Activated naive CD8-positive, alpha-beta T cell treated with anti-CD3 and anti-CD28 coated beads, Interleukin-2, amount 50 U/mL, for 16 hours (primary cell): ENCODE measurements around the gene PHYH.
"Not testable (repeated sequence)": the region's sequence is repeated elsewhere in the genome, so short reads cannot be mapped to it uniquely, and the experiment has no call there.

Experiments
- DNase-seq: peaks from one replicate; pipeline ENCODE4 v3.0.0-alpha.2; 2020; ENCODE audit warnings: low read depth, low spot score

PHYH gene

DNA sequence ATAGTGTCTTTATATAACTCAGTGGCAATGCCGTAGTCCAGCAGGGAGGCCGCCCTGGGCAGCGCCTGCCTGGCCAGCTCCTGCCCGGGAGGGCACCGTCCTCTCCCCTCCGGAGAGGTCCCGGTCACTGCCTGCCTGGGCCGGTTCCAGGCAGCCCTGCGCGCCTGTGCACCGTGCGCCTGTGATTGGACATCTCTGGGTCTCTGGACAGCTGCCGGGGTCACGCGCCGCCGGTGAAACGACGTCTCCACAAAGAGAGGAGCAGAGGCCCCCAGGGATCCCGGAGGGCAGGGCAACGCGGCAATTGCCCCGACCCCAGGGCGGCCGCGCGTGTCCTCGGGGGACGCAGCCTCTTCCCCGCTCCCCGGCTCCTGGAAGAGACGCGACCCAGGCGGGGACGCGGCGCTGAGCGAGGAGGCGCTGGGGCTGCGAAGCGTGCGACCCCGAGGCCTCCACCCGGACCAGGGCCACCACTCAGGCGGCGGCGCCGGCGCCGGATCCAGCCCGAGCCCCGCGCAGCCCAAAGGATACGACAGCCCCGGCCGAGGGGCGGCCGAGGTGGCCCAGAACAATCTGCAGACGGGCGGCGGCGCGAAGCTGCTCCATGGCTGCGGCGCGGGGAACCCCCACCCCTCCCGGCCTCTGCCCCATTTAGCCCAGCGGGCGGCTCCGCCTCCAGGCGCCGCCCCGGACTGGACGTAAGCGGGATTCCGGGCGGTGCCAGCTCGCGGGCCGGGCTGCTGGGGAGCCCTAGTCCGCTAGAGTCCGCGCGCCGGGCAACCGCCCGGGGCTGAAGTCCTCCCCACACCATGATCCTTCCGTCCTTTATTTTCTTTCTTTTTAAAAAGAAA is at the start of gene PHYH:
PHYH (minus strand) TSS at position 628 of the 851 bp plus-strand sequence; CDS start at position 606, 22 bp downstream.
- DNase-seq = peak; percentile 44

DNA sequence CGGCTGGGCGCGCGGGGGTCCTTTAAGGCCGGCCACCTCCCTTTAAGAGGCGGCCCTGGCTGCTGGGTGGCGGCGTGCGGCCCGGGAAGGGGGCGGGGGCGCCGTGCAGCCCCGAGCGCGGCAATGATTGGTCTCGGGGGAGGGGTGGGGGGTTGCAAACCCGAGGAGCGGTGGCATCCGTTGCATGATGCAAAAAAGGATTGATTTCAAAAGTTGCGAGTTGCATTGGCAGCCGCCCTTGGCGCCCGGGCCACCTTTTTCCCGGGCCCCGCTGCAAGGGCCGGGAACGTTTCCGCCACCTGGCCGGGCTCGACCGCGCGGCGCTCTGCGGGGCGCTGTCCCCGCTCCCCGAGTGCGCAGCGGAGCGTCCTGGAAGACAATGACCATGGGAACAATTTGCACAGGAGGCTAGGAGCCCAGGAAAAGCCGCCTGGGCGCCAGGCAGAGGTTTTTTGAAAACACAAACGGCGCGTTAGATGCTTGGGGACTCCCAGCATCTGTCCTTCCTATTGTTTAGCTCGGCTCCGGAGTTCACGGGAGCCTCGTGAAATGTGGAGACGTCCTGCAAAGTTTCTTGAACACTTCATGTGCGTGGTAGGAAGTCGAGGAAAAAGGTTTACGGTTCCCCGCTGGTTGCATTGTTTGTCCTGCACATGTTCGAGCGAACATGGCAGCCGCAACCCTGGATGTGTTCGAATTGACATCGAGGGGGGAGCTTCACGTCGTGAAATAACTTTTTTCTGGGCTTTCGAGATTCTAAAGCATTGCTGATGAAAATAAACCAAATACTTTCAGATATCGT is 48.6 kb upstream of the PHYH start, which contains the start of gene SEPHS1:
SEPHS1 (minus strand) TSS at position 78 of the 802 bp plus-strand sequence. CDS start 3,343 bp downstream, outside the sequence.
- DNase-seq = peak; percentile 79

DNA sequence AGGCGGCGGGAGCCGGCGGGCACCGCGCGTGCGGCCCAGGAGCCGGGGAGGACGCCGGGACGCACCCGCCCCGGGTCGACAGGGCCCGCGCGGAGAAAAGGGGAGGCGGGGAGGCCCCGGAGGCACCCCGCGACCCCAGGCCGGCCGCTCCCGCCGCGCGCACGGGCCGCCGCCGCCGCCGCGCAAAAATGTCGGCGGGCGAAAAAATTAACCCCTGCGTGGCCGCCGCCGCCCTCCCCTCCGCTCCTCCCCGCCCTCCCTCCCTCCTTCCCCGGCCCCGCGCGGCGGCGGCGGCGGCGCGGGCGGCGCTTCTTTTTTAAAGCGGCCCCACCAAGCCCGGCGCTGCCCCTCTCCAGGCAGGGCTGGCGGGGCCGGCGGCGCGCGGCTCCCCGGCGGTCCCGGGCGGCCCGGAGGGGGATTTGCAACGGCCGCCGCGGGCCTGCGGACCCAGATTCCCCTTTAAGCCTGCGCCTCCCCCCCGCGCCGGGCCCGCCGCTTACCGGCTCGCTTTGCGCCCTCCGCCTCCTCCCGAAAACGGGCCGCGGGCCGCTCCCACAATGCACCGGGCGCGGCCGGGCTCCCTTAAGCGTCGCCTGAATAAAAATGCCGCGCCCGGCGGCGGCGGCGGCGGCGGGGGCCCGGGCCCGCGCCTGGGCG is 47.8 kb upstream of the PHYH start:
- peak; percentile 51 for DNase-seq

DNA sequence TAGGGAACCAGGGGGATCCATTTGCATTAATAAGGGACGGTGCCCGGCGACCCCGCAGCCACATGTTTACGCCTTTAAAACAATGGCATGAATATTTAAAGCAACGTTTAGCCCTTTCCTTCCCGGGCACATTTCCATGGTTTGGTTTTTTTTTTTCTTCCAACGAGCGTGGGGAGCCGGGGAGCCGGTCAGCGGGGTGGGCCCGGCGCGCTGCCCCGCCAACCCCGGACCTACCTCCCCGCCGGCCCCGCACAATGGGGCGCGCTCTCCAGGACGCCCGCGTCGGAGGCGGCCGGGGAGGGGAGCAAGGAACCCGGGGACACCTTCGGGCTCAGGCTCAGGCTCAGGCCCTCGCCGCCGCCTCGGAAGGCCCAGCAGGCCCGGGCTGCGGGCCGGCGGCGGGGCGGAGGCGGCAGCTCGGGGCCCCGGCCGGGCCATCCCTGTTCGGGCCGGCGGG is 47.2 kb upstream of the PHYH start:
- no peak for DNase-seq

DNA sequence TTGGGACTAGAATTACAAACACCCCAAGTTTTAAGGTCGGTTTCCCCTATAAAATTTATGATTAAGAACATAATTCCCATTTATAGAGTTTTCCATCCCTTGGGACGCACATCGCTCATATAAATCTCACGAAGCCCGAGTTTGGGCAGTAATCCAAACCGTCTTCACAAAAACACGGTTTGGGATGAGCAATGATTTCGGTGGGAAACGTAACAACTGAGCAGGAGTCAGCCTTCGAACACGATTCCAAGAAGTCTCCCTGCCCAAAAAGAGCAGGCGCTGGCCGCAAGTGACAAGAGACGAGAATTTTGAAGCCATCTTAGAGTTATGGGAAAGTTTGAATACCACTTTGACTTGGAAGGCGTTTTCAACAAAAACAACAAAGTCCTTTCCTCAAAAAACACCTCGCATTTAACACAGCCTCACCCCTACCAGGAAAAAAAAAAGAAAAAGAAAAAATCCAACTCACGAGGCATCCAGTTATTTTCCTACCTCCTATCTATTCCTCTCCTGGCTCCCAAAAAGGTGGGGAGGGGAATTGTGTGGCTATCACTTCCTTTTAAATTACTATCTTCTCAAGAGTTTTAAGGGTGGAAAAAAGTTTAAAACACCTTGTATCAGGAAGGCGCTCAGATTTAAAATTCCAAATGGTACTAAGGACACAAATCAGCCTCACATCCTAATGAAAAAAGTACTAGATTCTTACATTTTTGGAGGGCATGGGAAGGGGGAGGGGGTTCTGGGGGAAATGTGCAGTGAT is 46.6 kb upstream of the PHYH start:
- no peak for DNase-seq

DNA sequence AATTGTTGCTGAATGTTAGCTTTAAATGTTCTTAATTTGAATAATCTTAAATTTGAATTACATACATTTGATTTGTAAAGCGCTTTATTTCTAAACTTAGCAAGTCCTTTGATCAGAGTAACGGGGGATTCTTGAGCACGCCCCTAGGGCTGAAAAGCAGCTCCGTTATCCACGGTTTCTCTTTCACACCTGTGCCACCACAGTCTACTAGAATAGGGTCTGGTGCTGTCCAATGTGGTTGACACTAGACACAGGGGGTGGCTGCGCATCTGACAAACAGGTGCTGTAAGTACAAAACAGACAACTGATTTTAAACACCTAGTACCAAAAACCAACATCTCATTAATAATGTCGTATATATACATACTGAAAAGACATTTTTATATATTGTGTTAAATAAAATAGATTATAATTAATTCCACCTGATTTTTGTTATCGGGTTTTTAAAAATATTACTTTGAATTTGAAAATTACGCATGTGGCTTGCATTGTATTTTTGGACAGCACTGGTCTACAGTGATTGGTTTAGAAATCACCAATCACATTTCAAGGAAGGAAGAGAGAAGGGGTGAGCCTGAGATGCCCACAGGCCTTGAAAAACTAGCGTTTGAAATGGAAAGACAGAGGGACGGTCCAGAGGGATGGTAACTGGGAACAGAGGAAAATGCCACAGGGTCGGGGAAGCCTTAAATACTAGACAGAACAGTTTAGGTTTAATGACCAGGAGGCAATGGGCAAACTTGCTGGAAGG is 40.9 kb upstream of the PHYH start:
- DNase-seq = no peak

DNA sequence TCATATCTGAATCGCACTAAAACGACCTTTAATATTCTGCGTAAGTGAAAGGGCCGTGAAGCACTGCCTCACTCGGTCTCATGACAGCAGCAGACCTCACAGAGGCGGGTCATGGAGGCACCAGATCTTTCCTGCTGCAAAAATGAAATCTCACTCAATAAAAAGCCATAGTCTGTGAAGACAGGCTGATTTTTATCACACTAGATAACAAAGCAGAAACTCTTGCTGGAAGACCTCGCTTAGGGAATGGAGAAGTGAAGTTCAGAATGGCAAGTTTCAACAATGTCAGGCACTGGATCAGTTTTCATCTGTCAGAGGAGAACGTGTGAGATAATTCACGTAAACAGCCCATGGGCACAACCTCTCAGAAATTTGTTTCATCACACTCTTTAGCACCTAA is 40.2 kb upstream of the PHYH start:
- DNase-seq = no peak

DNA sequence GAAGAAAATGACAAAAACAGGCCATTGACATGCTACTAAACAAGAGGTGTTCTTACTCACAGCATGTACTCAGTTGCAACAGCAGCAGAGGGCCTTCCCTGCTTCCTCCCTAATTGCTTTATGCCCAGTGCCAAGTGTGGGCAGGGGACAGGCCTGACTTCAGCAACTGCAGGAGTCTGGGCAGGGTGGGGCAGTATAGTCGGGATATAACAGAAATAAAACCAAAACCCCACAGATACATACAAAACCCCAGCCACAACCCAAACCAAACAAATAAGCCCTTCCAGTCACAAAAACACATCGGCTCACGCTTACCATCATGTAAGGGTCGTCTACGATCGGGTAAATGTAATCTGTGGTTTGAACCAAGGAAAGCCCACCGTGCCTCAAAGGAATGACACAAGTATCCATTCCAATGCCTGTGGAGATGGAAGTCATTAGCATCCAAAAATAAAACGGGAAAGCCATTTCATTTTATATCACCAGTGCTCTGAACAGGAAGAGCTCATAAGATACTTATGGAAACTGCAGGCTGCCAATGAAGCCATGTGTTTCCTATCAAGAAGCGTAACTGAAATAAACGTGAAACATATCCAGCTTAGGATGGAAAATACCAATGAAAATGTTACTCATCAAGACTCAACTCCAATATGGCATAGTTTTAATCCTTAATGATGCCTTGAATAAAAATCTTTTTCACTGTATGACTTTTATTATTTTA is 38.7 kb upstream of the PHYH start:
- no peak for DNase-seq

DNA sequence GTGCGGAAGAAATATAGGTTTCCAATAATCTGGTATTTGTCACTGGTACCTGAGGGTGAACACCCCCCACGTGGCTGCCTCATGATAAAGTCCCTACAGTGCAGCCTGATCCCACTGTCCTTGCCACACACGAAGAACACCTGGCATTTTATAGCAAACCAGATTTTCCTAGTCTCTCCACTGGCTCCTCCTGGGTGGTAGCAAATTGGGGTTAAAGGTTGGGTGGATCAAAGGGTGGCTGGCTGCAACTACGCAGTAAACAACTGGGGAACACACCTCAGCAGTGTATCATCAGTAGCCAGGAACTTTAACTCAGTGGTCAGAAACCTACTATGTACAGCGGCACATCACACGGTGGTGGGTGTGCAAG is 37.9 kb upstream of the PHYH start:
- no peak for DNase-seq

DNA sequence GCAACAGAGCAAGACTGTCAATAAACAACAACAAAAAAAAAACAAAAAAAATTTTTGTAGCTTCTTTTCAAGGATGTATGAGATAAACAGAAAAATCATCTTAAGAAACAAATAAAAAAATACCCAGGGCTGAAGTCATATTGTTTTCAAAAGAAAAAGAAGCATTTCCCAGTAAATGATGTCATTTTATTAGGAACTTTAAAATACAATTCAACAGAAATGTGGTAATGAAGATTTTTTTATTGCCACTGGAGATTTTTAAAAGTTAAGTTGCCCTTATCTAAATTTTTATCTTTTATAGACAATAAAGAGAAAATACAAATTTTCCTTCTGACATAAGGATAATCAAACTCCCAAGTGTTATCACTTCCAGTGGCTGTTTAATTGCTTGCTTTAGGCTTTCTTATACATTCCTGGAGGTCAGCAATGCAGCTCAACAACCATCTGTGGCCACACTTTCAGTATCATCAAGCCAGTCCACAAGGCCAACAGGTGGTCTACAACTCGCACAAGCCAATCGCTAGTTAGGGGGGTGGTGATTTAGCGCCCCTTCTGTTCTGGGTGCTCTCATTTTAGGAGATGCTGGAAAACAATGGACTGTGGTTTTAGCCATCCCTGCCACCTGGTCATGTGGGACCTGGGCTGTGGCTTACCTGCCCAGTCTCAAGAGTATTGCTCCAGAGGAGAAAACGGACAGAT is 37.4 kb upstream of the PHYH start:
- no peak for DNase-seq

DNA sequence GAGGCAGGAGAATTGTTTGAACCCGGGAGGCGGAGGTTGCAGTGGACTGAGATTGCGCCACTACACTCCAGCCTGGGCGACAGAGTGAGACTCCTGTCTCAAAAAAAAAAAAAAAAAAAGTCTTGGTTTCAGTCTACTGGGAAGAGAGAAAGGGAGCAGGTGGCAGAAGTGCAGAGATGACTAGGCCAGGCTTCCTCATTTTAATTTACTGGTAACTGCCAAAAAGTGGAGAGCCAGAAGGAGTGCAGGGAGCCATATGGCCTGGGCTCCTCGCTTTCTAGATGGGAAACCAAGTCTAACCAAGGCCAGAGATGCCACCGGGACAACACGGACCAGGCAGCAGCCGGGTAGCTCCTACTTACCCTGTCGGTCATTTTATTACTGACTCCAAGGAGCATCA is 36.0 kb upstream of the PHYH start:
- DNase-seq = no peak

DNA sequence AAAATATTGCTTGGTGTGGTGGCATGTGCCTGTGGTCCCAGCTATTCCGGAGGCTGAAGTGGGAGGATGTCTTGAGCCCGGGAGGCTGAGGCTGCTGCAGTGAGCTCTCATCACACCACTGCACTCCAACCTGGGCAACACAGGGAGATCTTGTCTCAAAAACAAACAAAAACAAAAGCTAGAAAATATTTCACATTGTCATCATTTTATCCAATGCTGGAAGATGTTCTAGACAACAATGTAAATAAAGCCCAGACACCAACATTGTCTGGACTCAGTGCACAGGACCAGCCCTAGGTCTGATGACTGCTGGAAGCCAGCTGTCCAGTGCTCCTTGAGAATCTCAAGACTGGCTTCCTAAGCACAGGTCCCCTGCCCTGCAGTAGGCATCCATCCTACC is 34.7 kb upstream of the PHYH start:
- DNase-seq = no peak

DNA sequence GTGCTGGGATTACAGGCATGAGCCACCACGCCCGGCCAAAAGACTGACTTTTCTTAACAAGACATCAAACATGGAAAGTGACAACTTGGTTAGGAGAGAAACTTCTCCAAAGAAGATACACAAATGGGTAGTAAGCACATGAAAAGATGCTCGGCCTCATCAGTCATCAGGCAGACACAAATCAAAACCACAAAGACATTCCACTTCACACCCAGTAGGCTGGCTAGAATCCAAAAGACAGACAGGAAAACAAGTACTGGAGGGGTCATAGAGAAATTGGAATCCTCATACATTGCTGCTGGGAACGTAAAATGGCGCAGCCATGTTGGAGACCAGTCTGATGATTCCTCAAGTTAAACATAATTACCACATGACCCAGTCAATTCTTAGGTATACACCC is 31.8 kb upstream of the PHYH start:
- no peak for DNase-seq

DNA sequence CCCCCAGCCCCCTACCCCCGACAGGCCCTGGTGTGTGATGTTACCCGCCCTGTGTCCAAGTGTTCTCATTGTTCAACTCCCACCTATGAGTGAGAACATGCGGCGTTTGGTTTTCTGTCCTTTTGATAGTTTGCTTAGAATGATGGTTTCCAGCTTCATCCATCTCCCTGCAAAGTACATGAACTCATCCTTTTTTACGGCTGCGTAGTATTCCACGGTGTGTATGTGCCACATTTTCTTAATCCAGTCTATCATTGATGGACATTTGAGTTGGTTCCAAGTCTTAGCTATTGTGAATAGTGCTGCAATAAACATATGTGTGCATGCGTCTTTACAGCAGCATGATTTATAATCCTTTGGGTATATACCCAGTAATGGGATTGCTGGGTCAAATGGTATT is 31.1 kb upstream of the PHYH start:
- not testable (repeated sequence) for DNase-seq

DNA sequence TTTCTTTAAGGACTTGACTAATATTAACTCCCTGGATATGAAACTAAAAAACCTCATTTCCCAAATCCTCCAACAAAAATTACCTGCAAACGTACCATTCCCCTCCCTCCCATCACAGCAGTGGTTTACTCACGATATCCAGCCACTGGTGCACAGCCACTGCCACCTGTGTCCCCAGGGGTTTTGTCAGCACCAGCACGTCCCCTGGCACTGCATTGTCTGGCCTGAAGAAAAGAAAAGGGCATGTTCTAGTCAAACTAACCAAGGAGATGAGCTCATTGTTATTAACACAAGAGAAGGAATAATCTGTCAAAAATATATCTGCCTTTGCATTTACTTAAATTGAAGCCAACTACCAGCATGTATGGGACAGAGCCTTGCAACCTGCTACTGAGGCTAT is 29.7 kb upstream of the PHYH start:
- no peak for DNase-seq

DNA sequence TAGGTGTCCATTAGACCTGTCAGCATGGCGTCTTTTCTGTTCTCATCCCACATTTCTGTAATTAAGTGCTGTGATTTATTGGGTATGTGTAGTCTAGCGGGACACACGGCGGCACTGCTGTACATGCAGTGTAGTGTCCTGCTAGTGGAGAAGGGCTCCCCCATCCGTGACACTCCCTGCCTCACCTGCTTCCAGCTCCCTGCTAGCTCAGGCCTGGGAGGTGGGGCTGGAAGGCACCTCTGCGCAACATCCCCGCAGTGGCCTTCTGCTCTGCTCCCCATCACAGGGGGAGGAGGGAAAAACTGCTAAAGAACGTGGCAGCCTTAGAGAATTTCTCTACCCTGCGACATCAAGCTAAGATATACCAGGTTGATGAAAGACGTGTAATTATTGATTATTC is 28.7 kb upstream of the PHYH start:
- no peak for DNase-seq

DNA sequence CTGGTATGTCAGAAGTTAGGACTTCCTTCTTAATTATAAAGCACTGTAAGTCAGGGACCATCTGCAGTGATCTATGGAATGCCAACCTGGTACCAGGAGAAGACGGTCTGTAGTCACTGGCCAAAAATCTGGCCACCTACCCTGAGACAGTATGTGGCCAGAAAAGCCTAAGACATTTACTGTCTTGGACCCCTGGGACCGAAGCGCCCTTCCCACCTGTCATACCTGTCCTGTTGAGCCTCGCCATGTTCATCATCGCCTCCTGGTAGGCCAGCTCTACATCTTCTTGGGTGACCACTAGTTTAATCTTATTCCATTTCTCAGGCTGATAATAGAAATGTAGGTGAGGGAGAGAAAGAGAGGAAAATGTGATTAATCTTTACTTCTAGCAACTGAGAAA is 28.3 kb upstream of the PHYH start:
- DNase-seq = no peak

DNA sequence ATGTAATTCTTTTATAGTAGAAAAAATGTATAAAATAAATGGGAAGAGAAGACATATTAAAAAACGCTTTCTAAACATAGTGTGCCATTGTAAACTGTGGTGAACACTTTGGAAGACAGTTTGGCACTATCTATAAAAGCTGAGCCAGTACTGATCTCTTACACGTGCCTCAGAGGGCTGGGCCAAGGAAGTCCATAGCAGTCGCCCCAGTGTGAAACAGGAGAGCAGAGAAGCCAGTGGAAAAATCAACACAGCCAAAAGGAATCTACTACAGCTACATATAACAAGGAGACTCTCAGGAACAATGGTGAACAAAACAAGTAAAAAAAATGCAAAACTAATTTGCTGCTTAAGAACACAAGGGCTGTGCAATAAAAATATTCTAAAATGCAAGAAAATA is 27.7 kb upstream of the PHYH start:
- DNase-seq = no peak

DNA sequence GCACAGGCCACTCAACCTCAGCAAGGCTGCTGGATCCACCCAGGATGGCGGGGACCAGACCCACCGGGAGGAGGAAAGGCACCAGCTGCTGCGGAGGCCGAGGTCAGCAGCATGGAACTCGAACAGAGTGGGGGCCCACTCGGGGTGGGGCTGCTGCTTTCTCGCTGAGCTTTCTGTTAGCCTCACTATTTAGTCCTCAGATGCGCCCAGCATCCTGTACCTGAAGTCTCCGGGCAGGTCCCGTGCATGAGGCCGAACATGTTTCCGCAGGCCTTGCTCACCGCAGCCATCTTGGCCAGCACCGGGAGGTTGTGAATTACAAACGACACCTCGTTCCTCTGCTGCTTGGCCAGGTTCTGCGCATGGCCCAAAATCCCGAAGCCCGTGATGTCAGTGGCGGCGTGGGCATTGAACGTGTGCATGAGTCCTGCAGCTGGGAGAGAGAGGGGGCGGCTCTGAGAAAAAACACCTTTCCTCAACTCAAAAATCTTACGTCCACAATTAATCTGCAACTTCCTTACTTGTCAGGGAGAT is 22.8 kb upstream of the PHYH start:
- no peak for DNase-seq
